GM21423 (cell line): Measurements from ENCODE around the gene PSD2.

Experiments
- ATAC-seq: cut with Tn5 transposase; IDR thresholded peaks from one replicate; pipeline ENCODE4 v1.9.1; 2021; ENCODE audit warnings: mild to moderate bottlenecking, moderate library complexity; ENCODE audit not compliant: unreplicated experiment

PSD2 gene

GRCh38 chr5:139795074-139796001 is at the start of gene PSD2:
Gene PSD2 (plus strand): TSS chr5:139795808. CDS start chr5:139809441, 13,633 bp downstream.
- ATAC-seq, result no peak

- peak; percentile 35 for ATAC-seq
Measured at GRCh38 chr5:139746691-139747582, 48.7 kb upstream of the PSD2 start.

- peak; percentile 18 for ATAC-seq
Measured at GRCh38 chr5:139747583-139748504, 47.8 kb upstream of the PSD2 start.

- no peak for ATAC-seq
Measured at GRCh38 chr5:139748505-139748826, 47.1 kb upstream of the PSD2 start.

GRCh38 chr5:139749242-139749641 is 46.4 kb upstream of the PSD2 start:
- no peak for ATAC-seq

GRCh38 chr5:139751236-139751635 is 44.4 kb upstream of the PSD2 start:
- no peak for ATAC-seq

GRCh38 chr5:139752506-139753473 is 42.8 kb upstream of the PSD2 start:
- ATAC-seq, result no peak

GRCh38 chr5:139755892-139756671 is 39.5 kb upstream of the PSD2 start:
- no peak for ATAC-seq

- ATAC-seq, result no peak
Measured at GRCh38 chr5:139756971-139757370, 38.6 kb upstream of the PSD2 start.

- no peak for ATAC-seq
Measured at GRCh38 chr5:139757727-139758509, 37.7 kb upstream of the PSD2 start.

GRCh38 chr5:139758510-139759075 is 37.0 kb upstream of the PSD2 start:
- ATAC-seq, result no peak

- ATAC-seq, result no peak
Measured at GRCh38 chr5:139759219-139759721, 36.3 kb upstream of the PSD2 start.

GRCh38 chr5:139760066-139761056 is 35.2 kb upstream of the PSD2 start:
- no peak for ATAC-seq

- no peak for ATAC-seq
Measured at GRCh38 chr5:139761057-139761450, 34.6 kb upstream of the PSD2 start.

- no peak for ATAC-seq
Measured at GRCh38 chr5:139761501-139761900, 34.1 kb upstream of the PSD2 start.

- no peak for ATAC-seq
Measured at GRCh38 chr5:139762615-139763170, 32.9 kb upstream of the PSD2 start.
